ENCODE measurements around the gene ASAP2. TPM values are rescaled to one million over a fixed set of nuclear protein-coding genes. Genes with fewer than 3 reads are reported as not detected.

Gene ASAP2
- total RNA-seq, 1 experiment from 2014 or later, result 25.2 TPM

- no peak for DNase-seq
- Histone ChIP-seq H3K4me1 (ENCODE audit: insufficient read depth, low read length) (no peaks in the 10 kb centered on the region), H3K9me3 (ENCODE audit: low read length) (no peaks in the 10 kb centered on the region), H3K9me2 (replicated peaks; ENCODE audit: low read length) (no peaks in the 10 kb centered on the region), H2AFZ (ENCODE audit: low read length) (no peak overlapping the region), H3K79me2 (ENCODE audit: low read length) (no peaks in the 10 kb centered on the region), H3K36me3 (ENCODE audit: low read depth, low read length) (peaks cover 73% of the 10 kb centered on the region), H4K20me1 (ENCODE audit: low read length) (no peaks in the 10 kb centered on the region), H3K4me3 (ENCODE audit: low read length) (no peak overlapping the region), H3K27me3 (ENCODE audit: low read length) (no peaks in the 10 kb centered on the region), H3K27ac (ENCODE audit: low read length) (no peak overlapping the region), H3K4me2 (ENCODE audit: low read length) (no peak overlapping the region), H3K9ac (ENCODE audit: low read length) (no peak overlapping the region), H3F3A (ENCODE audit: low read length, unreplicated experiment) (no peaks in the 10 kb centered on the region)
- no peak for ATAC-seq
- ChIA-PET CTCF (no interaction called here), POLR2A (ENCODE audit: unreplicated experiment) (no interaction called here)
- no peak for TF ChIP-seq EZH2phosphoT487 (IDR thresholded peaks at IDR 0.05; ENCODE audit: borderline replicate concordance, low read length)
- no TSS peak for BruUV-seq (replicated peaks)
- intact Hi-C loops (cut with micrococcal nuclease), result no loop called here
Observed at GRCh38 chr2:9358846-9359245, 152.2 kb downstream of the ASAP2 start.

GRCh38 chr2:9359463-9359862 is 152.9 kb downstream of the ASAP2 start:
- ATAC-seq (no peak), DNase-seq (no peak)
- intact Hi-C loops (cut with micrococcal nuclease), result no loop called here
- Histone ChIP-seq H3F3A (ENCODE audit: low read length, unreplicated experiment) (no peaks in the 10 kb centered on the region), H3K9me3 (ENCODE audit: low read length) (no peaks in the 10 kb centered on the region), H3K9ac (ENCODE audit: low read length) (no peak overlapping the region), H4K20me1 (ENCODE audit: low read length) (no peaks in the 10 kb centered on the region), H3K4me3 (ENCODE audit: low read length) (no peak overlapping the region), H3K36me3 (ENCODE audit: low read depth, low read length) (peaks cover 79% of the 10 kb centered on the region), H3K27me3 (ENCODE audit: low read length) (no peaks in the 10 kb centered on the region), H3K4me1 (ENCODE audit: insufficient read depth, low read length) (no peaks in the 10 kb centered on the region), H3K4me2 (ENCODE audit: low read length) (no peak overlapping the region), H2AFZ (ENCODE audit: low read length) (no peak overlapping the region), H3K79me2 (ENCODE audit: low read length) (no peaks in the 10 kb centered on the region), H3K9me2 (replicated peaks; ENCODE audit: low read length) (no peaks in the 10 kb centered on the region), H3K27ac (ENCODE audit: low read length) (no peak overlapping the region)
- no TSS peak for BruUV-seq (replicated peaks)
- CTCF ChIA-PET, result no interaction called here
- POLR2A ChIA-PET (ENCODE audit: unreplicated experiment), result no interaction called here
- TF ChIP-seq EZH2 (IDR thresholded peaks at IDR 0.05; ENCODE audit: low read length, unreplicated experiment), result no peak
- no peak for TF ChIP-seq EZH2phosphoT487 (IDR thresholded peaks at IDR 0.05; ENCODE audit: borderline replicate concordance, low read length)
- no peak for TF ChIP-seq CTCF (conservative IDR thresholded peaks at IDR 0.05; ENCODE audit: low read depth, low read length)

- Histone ChIP-seq H3K9ac (ENCODE audit: low read length) (no peak overlapping the region), H2AFZ (ENCODE audit: low read length) (no peak overlapping the region), H4K20me1 (ENCODE audit: low read length) (no peaks in the 10 kb centered on the region; the same call in 1 of the 2 replicates), H3K4me2 (ENCODE audit: low read length) (no peak overlapping the region), H3K27me3 (ENCODE audit: low read length) (no peaks in the 10 kb centered on the region), H3K9me3 (ENCODE audit: low read length) (no peaks in the 10 kb centered on the region), H3K79me2 (ENCODE audit: low read length) (no peaks in the 10 kb centered on the region), H3K4me3 (ENCODE audit: low read length) (no peak overlapping the region), H3F3A (ENCODE audit: low read length, unreplicated experiment) (no peaks in the 10 kb centered on the region), H3K27ac (ENCODE audit: low read length) (no peak overlapping the region), H3K36me3 (ENCODE audit: low read depth, low read length) (peaks cover 82% of the 10 kb centered on the region), H3K9me2 (replicated peaks; ENCODE audit: low read length) (no peaks in the 10 kb centered on the region), H3K4me1 (ENCODE audit: insufficient read depth, low read length) (no peaks in the 10 kb centered on the region)
- ChIA-PET POLR2A (ENCODE audit: unreplicated experiment) (no interaction called here), CTCF (no interaction called here)
- DNase-seq, result no peak
- no peak for ATAC-seq
- TF ChIP-seq EZH2 (IDR thresholded peaks at IDR 0.05; ENCODE audit: low read length, unreplicated experiment), result no peak
- no peak for TF ChIP-seq CTCF (conservative IDR thresholded peaks at IDR 0.05; ENCODE audit: low read depth, low read length)
- no peak for TF ChIP-seq EZH2phosphoT487 (IDR thresholded peaks at IDR 0.05; ENCODE audit: borderline replicate concordance, low read length)
- intact Hi-C loops (cut with micrococcal nuclease), result no loop called here
- BruUV-seq (replicated peaks), result no TSS peak
Observed at GRCh38 chr2:9360110-9360509, 153.5 kb downstream of the ASAP2 start.
